Central memory CD8-positive, alpha-beta T cell (primary cell): ENCODE results near the gene WDR73.
"Not testable (repeated sequence)": the region's sequence is repeated elsewhere in the genome, so short reads cannot be mapped to it uniquely, and the experiment has no call there.

Source experiments
- ATAC-seq: fragments of 150-1000 bp; cut with Tn5 transposase; replicated peaks from 2 replicates; pipeline ENCODE4 v1.10.0; 2022; ENCODE audit warnings: mild to moderate bottlenecking, moderate FRiP score, moderate number of reproducible peaks; ENCODE audit not compliant: poor library complexity, severe bottlenecking; ENCODE audit errors: extremely low read depth
- DNase-seq, 2 donors: peaks; one replicate each; pipeline ENCODE4 v3.0.0; 2021; ENCODE audit warnings: low spot score in 2 of 2
- H3K27ac Mint-ChIP-seq: one replicate; pipeline ENCODE4 v1.8.0; 2022; ENCODE audit warnings: low read depth, mild to moderate bottlenecking, moderate library complexity, mixed read lengths
- H3K27me3 Mint-ChIP-seq: one replicate; pipeline ENCODE4 v1.8.0; 2022; ENCODE audit warnings: mixed read lengths
- H3K36me3 Mint-ChIP-seq: one replicate; pipeline ENCODE4 v1.8.0; 2022; ENCODE audit warnings: mild to moderate bottlenecking, moderate library complexity, mixed read lengths; ENCODE audit not compliant: insufficient read depth
- H3K4me1 Mint-ChIP-seq: one replicate; pipeline ENCODE4 v1.8.0; 2022; ENCODE audit warnings: mixed read lengths
- H3K4me3 Mint-ChIP-seq: one replicate; pipeline ENCODE4 v1.8.0; 2022; ENCODE audit warnings: mild to moderate bottlenecking, moderate library complexity, mixed read lengths
- H3K9me3 Mint-ChIP-seq: one replicate; pipeline ENCODE4 v1.8.0; 2022; ENCODE audit warnings: mixed read lengths

WDR73 gene

DNA sequence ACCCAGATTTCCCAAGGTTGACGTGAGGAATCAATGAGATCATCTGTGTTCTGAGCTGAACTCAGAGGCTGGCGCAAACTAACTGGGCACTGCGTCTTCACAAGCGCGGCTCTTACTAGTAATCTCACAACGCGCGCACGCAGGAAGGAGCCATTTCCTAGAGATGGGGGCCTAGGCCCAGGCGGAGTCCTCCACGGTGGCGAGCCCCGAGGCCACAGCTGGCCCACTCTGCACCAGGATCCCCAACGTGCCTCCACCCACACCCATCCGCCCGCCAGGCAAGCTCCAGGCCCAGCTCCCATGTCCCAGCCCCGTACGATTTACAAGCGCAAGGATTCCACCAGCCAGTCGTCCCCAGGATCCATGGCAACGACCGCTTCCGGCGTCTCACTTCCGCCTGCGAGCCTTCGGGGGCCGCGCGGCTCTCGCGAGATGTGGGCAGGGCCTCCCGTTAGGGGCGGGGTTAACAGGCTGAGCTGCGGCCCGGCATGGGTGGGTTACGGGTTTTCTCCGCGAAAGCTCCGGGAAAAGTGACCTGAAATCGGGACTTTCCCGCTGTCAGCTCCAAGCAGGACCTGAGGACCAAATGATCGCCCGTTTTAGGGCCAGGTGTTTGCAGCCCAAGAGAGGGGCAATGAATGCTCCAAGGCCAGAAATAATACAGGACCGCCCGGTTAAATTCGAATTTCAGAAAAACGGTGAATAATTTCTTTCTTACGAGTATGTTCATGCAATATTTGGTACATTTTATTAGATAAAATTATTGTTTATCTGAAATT is at the start of gene WDR73:
Gene WDR73 (minus strand): TSS at position 374 of the 779 bp plus-strand sequence. CDS start 9 bp downstream, at position 365.
- H3K36me3 Mint-ChIP-seq, result peaks cover 23% of the 10 kb centered on the region
- H3K4me3 Mint-ChIP-seq, result peak within 1 kb of the TSS; percentile 90
- no peaks in the 10 kb centered on the region for H3K9me3 Mint-ChIP-seq
- H3K27me3 Mint-ChIP-seq, result no peaks in the 10 kb centered on the region
- ATAC-seq (peak; percentile 79), DNase-seq (peak; percentile 93 to 96)
- peaks cover 45% of the 10 kb centered on the region for H3K4me1 Mint-ChIP-seq
- peak within 1 kb of the TSS; percentile 92 for H3K27ac Mint-ChIP-seq

GRCh38 chr15:84703808-84704207 is 49.7 kb upstream of the WDR73 start:
- no peak for ATAC-seq
- H3K4me3 Mint-ChIP-seq, result no peak overlapping the region
- no peaks in the 10 kb centered on the region for H3K9me3 Mint-ChIP-seq
- H3K27me3 Mint-ChIP-seq, result no peaks in the 10 kb centered on the region
- peaks cover 77% of the 10 kb centered on the region for H3K4me1 Mint-ChIP-seq
- no peak for DNase-seq
- peaks cover 18% of the 10 kb centered on the region for H3K36me3 Mint-ChIP-seq
- H3K27ac Mint-ChIP-seq, result no peak overlapping the region

GRCh38 chr15:84702961-84703482 is 48.9 kb upstream of the WDR73 start:
- peaks cover 10% of the 10 kb centered on the region for H3K36me3 Mint-ChIP-seq

GRCh38 chr15:84699538-84700191 is 45.6 kb upstream of the WDR73 start:
- H3K4me1 Mint-ChIP-seq, result peaks cover 62% of the 10 kb centered on the region
- H3K4me3 Mint-ChIP-seq, result no peak overlapping the region
- no peaks in the 10 kb centered on the region for H3K27me3 Mint-ChIP-seq
- peaks cover 9% of the 10 kb centered on the region for H3K36me3 Mint-ChIP-seq
- no peaks in the 10 kb centered on the region for H3K9me3 Mint-ChIP-seq
- H3K27ac Mint-ChIP-seq, result no peak overlapping the region
- DNase-seq, result no peak
- no peak for ATAC-seq

More at GRCh38 chr15:84702961-84703482, 48.9 kb upstream of the WDR73 start:
- DNase-seq (no peak), ATAC-seq (no peak)
- no peaks in the 10 kb centered on the region for H3K27me3 Mint-ChIP-seq
- peaks cover 76% of the 10 kb centered on the region for H3K4me1 Mint-ChIP-seq
- no peak overlapping the region for H3K4me3 Mint-ChIP-seq
- no peaks in the 10 kb centered on the region for H3K9me3 Mint-ChIP-seq
- no peak overlapping the region for H3K27ac Mint-ChIP-seq

- peaks cover 11% of the 10 kb centered on the region for H3K36me3 Mint-ChIP-seq
- no peaks in the 10 kb centered on the region for H3K27me3 Mint-ChIP-seq
- H3K4me1 Mint-ChIP-seq, result peaks cover 40% of the 10 kb centered on the region
- H3K27ac Mint-ChIP-seq, result peak overlapping the region; percentile 33
- H3K9me3 Mint-ChIP-seq, result no peaks in the 10 kb centered on the region
- DNase-seq (no peak), ATAC-seq (no peak)
- no peak overlapping the region for H3K4me3 Mint-ChIP-seq
These were observed 43.3 kb upstream of the WDR73 start for GRCh38 chr15:84697236-84697990.

DNA sequence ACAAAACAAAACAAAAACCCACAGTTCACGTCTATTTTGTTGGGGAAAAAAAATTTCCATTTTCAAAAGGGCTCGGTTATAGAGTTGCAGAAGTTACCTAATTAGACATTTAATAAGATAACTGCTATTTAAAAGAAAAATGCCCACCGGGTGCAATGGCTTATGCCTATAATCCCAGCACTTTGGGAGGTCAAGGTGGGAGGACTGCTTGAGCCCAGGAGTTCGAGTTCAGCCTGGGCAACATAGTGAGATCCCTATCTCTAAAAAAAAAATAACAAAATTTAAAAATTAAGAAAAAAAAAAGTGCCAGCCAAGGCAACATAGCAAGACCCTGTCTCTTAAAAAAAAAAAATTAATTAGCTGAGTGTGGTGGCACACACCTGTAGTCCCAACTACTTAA is 42.7 kb upstream of the WDR73 start:
- ATAC-seq, result no peak
- no peaks in the 10 kb centered on the region for H3K27me3 Mint-ChIP-seq
- H3K27ac Mint-ChIP-seq, result no peak overlapping the region
- no peak overlapping the region for H3K4me3 Mint-ChIP-seq
- H3K9me3 Mint-ChIP-seq, result no peaks in the 10 kb centered on the region
- no peak for DNase-seq
- H3K4me1 Mint-ChIP-seq, result peaks cover 46% of the 10 kb centered on the region
- peaks cover 14% of the 10 kb centered on the region for H3K36me3 Mint-ChIP-seq

GRCh38 chr15:84690342-84690741 is 36.3 kb upstream of the WDR73 start:
- Mint-ChIP-seq H3K27ac (no peak overlapping the region), H3K4me1 (peaks cover 14% of the 10 kb centered on the region), H3K36me3 (peaks cover 28% of the 10 kb centered on the region), H3K9me3 (no peaks in the 10 kb centered on the region), H3K4me3 (no peak overlapping the region), H3K27me3 (no peaks in the 10 kb centered on the region)
- ATAC-seq, result no peak
- DNase-seq, result no peak

- no peak overlapping the region for H3K27ac Mint-ChIP-seq
- peaks cover 14% of the 10 kb centered on the region for H3K4me1 Mint-ChIP-seq
- H3K27me3 Mint-ChIP-seq, result no peaks in the 10 kb centered on the region
- H3K36me3 Mint-ChIP-seq, result peaks cover 32% of the 10 kb centered on the region
- ATAC-seq (no peak), DNase-seq (no peak)
- no peak overlapping the region for H3K4me3 Mint-ChIP-seq
- H3K9me3 Mint-ChIP-seq, result no peaks in the 10 kb centered on the region
These were observed 35.8 kb upstream of the WDR73 start for GRCh38 chr15:84689858-84690257.

- Mint-ChIP-seq H3K36me3 (peaks cover 37% of the 10 kb centered on the region), H3K4me1 (peaks cover 14% of the 10 kb centered on the region)
- H3K27ac Mint-ChIP-seq, DNase-seq, H3K9me3 Mint-ChIP-seq, H3K4me3 Mint-ChIP-seq, ATAC-seq, H3K27me3 Mint-ChIP-seq: not testable (repeated sequence)
These were observed 32.4 kb upstream of the WDR73 start for GRCh38 chr15:84686446-84686845.

DNA sequence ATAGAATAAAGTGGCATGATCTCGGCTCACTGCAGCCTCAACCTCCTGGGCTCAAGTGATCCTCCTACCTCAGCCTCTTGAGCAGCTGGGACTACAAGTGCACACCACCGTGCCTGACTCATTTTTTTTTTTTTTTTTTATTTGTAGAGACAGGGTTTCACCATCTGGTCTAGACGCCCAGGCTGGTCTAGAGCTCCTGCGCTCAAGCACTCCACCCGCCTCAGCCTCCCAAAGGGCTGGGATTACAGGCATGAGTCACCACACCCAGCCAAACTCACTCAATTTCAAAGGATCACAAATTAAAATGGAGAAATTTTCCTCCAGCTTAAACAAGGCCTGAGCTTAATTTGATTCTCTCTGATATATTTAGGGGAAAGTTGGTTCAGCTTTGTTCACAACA is 31.2 kb upstream of the WDR73 start:
- no peak overlapping the region for H3K4me3 Mint-ChIP-seq
- DNase-seq (no peak), ATAC-seq (no peak)
- H3K36me3 Mint-ChIP-seq, result peaks cover 37% of the 10 kb centered on the region
- H3K4me1 Mint-ChIP-seq, result peaks cover 10% of the 10 kb centered on the region
- H3K27ac Mint-ChIP-seq, result peak overlapping the region; percentile 61
- no peaks in the 10 kb centered on the region for H3K27me3 Mint-ChIP-seq
- no peaks in the 10 kb centered on the region for H3K9me3 Mint-ChIP-seq

GRCh38 chr15:84684092-84684491 is 30.0 kb upstream of the WDR73 start:
- H3K27me3 Mint-ChIP-seq, result no peaks in the 10 kb centered on the region
- no peak for ATAC-seq
- no peak overlapping the region for H3K4me3 Mint-ChIP-seq
- no peaks in the 10 kb centered on the region for H3K9me3 Mint-ChIP-seq
- H3K4me1 Mint-ChIP-seq, result peaks cover 10% of the 10 kb centered on the region
- no peak for DNase-seq
- no peak overlapping the region for H3K27ac Mint-ChIP-seq
- H3K36me3 Mint-ChIP-seq, result peaks cover 33% of the 10 kb centered on the region

- H3K27ac Mint-ChIP-seq, result no peak overlapping the region
These were observed 27.7 kb upstream of the WDR73 start for GRCh38 chr15:84681831-84682230.

More at GRCh38 chr15:84681831-84682230, 27.7 kb upstream of the WDR73 start:
- DNase-seq (no peak), ATAC-seq (peak; percentile 70)
- no peak overlapping the region for H3K4me3 Mint-ChIP-seq
- no peaks in the 10 kb centered on the region for H3K27me3 Mint-ChIP-seq
- no peaks in the 10 kb centered on the region for H3K9me3 Mint-ChIP-seq
- H3K36me3 Mint-ChIP-seq, result peaks cover 39% of the 10 kb centered on the region
- H3K4me1 Mint-ChIP-seq, result peaks cover 10% of the 10 kb centered on the region
